GM12801 (cell line): ENCODE measurements around the gene XPC.

Experiments
- CTCF ChIP-seq: IDR thresholded peaks from one replicate; pipeline ENCODE4 v1.5.1; 2011; ENCODE audit warnings: control low read depth; ENCODE audit not compliant: insufficient read length; ENCODE audit errors: extremely low read depth

XPC gene

GRCh38 chr3:14211621-14212020, 33.2 kb upstream of the XPC start:
- no peak for TF ChIP-seq CTCF

DNA sequence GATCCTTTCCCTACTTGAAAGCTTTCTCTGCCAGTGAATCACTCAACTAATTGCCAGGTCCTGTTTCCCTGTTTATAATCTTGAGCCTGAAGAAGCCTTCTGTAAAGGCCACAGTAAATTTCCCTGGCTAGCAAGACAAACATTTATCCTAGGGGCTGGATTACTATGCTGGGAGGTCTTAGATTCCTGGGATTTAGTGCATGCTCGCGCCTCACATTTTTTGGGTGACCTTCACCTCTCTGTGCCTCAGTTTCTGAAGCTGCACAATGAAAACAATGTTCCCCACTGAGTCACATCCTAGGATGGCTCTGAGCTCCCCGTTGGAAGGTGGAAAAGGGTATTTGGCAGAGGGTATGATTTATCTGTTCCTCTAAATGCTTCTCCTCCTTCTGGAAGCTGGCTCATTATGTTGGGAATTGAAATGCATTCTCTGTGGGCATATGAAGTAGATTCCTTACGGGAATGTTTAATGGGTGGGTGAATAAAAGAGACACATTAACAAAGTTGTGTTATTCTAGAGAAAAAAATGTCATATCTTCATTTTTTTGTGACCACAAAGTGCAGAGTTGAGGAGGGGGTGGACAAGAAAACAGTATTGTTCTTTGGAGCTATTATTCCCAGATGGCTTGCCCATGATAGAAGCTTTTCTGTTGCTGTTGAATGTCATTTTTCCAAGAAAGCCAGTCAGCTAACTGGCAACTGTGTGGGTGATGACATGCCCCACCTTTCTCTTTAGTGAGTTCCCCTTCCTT, 32.6 kb upstream of the XPC start:
- no peak for TF ChIP-seq CTCF

GRCh38 chr3:14210290-14210688, 31.9 kb upstream of the XPC start:
- TF ChIP-seq CTCF = no peak

GRCh38 chr3:14209581-14210289, 31.3 kb upstream of the XPC start:
- TF ChIP-seq CTCF = no peak

DNA sequence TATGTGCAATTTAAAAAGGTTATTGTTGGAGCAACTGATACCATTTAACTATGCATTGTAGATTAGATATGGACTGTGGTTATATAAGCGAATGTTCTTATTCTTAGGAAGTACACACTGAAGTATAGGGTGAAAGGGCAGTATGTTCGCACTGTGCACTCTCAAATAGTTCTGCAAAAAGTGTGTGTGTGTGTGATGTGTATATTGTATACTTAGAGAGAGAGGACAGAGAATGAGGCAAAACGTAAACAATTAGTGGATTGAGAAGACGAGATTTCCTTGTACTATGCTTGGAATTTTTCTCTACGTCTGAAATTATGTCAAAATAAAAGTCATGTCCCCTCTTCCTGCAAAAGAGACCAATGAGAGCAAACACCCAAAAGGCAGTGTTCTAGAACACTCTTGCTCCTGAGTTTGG, 30.6 kb upstream of the XPC start:
- no peak for TF ChIP-seq CTCF

DNA sequence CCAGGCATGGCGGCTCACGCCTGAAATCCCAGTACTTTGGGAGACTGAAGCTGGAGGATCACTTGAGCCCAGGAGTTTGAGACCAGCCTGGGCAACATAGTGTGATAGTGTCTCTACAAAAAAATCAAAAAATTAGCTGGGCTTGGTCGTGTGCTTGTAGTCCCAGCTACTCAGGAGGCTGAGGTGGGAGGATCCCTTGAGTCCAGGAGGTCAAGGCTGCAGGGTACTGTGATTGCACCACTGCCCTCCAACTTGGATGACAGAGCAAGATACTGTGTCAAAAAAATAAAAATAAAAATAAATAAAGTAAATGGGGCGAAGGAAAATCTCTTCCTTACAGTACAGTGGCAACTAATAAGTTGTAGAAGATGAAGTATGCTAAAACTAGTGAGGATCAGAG, 29.8 kb upstream of the XPC start:
- TF ChIP-seq CTCF = no peak

DNA sequence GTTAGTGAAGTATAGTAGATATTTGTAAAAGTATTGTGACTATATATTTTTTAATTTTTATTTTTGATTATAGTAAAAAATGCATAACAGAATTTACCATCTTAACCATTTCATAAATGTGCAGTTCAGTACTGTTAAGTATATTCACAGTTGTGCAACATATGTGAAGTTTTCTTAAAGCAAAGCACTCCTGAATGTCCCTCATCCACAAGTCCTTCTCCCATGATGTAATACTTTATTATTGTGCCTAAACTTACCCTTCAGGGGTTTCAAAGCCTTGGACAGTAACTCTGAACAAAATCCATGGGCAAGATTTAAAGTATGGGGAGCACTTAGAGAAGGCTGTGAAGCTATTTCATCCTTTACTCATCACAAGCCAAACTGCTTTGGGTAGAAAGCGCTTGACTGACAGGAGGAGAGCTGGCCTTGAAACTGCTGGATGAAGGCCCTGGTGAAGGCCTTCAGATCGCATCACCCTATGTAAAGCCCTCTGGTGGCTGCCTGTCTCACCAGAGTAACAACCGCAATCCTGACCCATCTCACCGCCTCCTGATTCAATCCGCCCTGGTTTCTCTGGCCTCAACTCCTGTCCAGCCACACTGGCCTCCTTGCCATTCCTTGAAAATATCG, 28.3 kb upstream of the XPC start:
- no peak for TF ChIP-seq CTCF
